Immature natural killer cell (primary cell): ENCODE measurements around the gene ZRANB3. TPM values are rescaled to one million over a fixed set of nuclear protein-coding genes. Genes with fewer than 3 reads are reported as not detected.
"Not testable (repeated sequence)": the region's sequence is repeated elsewhere in the genome, so short reads cannot be mapped to it uniquely, and the experiment has no call there.

Experiments used
- DNase-seq, 3 donors: peaks; one replicate each; pipeline ENCODE4 v3.0.0; 2022; ENCODE audit warnings: mixed read lengths in 1 of 3
- H3K27ac Mint-ChIP-seq, 6 donors: one replicate each; pipeline ENCODE4 v1.8.0; 2020; ENCODE audit warnings: mixed read lengths in 6 of 6, mild to moderate bottlenecking in 5 of 6, inconsistent platforms in 4 of 6, moderate library complexity in 3 of 6
- H3K27me3 Mint-ChIP-seq, 3 donors: one replicate each; pipeline ENCODE4 v1.8.0; 2020 to 2021; ENCODE audit warnings: low read depth in 3 of 3, mild to moderate bottlenecking in 3 of 3, mixed read lengths in 3 of 3, moderate library complexity in 3 of 3, inconsistent platforms in 1 of 3
- H3K36me3 Mint-ChIP-seq, 3 donors: one replicate each; pipeline ENCODE4 v1.8.0; 2020; ENCODE audit warnings: mixed read lengths in 3 of 3, inconsistent platforms in 2 of 3, mild to moderate bottlenecking in 2 of 3
- H3K4me1 Mint-ChIP-seq, 2 donors: one replicate each; pipeline ENCODE4 v1.8.0; 2020; ENCODE audit warnings: inconsistent platforms in 2 of 2, mild to moderate bottlenecking in 2 of 2, mixed read lengths in 2 of 2, moderate library complexity in 1 of 2
- H3K4me3 Mint-ChIP-seq, 5 donors: one replicate each; pipeline ENCODE4 v1.8.0; 2020; ENCODE audit warnings: mild to moderate bottlenecking in 5 of 5, mixed read lengths in 5 of 5, inconsistent platforms in 3 of 5, moderate library complexity in 3 of 5
- H3K9me3 Mint-ChIP-seq, 6 donors: one replicate each; pipeline ENCODE4 v1.8.0; 2020; ENCODE audit warnings: mild to moderate bottlenecking in 6 of 6, mixed read lengths in 6 of 6, inconsistent platforms in 4 of 6, moderate library complexity in 3 of 6
- polyA plus RNA-seq, 3 donors: library from polyadenylated mRNA; unstranded; fragments of 300-500 nt; fragmentation: Illumina TruSeq; gene quantifications; one replicate each; pipeline ENCODE4 v1.2.3, GENCODE V29; 2021

ZRANB3 gene
- polyA plus RNA-seq, 3 donors from 2014 or later = 5.5 to 6.3 (median 5.8) TPM

DNA sequence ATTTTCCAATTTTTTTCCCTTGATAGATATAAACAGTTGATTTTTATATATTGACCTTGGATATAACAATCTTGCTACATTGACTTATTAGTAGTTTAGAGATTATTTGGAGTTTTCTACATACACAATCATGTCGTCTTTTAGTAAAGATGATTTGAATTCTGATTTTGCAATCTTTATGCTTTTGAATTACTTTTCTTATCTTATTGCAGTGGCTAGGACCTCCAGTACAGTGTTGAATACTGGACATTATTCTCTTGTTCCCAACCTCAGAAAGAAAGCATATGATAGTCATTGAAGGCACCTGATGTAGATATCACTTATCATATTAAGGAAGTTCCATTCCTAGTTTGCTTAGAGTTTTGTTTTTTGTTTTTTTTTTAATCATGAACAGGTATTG lies 388.7 kb downstream of the ZRANB3 start:
- H3K27ac Mint-ChIP-seq = no peak overlapping the region
- DNase-seq = no peak
- H3K36me3 Mint-ChIP-seq = peaks cover 25 to 50% (median 49%) of the 10 kb centered on the region in 3 donors

DNA sequence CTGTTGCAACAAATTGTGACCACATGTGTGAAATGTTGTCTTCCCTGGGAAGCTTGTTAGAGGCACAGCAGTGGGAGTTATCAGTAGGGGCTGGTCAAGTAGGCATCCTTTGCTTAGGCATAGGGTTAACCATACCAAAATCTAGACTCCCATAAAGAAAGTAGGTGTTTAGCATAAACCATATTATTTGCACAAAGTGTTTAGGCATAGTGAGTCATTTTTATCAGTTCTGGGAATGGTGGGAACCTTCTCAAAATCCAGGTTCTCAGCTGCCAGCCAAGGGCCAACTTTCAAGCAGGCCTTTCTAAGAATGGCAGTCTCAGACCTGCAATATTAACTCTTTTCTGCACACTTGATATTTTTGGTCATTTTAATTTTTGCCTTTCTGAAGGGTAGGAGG lies 390.4 kb downstream of the ZRANB3 start:
- no peak for DNase-seq
- Mint-ChIP-seq H3K27me3 (peaks cover 0 to 4% (median 4%) of the 10 kb centered on the region in 3 donors), H3K9me3 (peaks cover 1 to 7% (median 5%) of the 10 kb centered on the region in 6 donors), H3K27ac (no peak overlapping the region), H3K36me3 (peaks cover 33 to 58% (median 56%) of the 10 kb centered on the region in 3 donors), H3K4me3 (no peak overlapping the region), H3K4me1 (no peaks in the 10 kb centered on the region)

More for the DNA sequence above, 388.7 kb downstream of the ZRANB3 start:
- Mint-ChIP-seq H3K4me1 (no peaks in the 10 kb centered on the region), H3K27me3 (peaks cover 0 to 4% (median 2%) of the 10 kb centered on the region in 3 donors), H3K9me3 (peaks cover 1 to 7% (median 5%) of the 10 kb centered on the region in 6 donors), H3K4me3 (no peak overlapping the region)

DNA sequence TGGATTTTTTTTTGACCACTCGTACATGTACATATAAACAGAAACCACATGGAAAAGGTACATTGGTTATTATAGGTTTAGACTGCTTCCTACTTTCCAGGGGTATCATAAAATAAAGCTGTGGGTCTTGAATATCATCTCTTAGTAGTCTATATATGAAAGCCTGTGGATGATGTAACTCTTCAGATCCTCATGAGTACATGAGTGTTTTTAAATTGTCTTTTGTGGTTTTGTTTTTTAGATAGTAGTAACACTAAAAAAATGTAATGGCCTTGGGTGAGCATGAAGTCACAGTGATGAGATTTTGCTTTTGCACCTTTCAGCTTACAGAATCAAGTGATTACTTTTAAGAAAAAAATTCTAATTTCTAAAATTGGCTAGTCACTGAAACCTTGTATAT lies 398.7 kb downstream of the ZRANB3 start:
- Mint-ChIP-seq H3K27ac (no peak overlapping the region), H3K4me1 (no peaks in the 10 kb centered on the region), H3K27me3 (peaks cover 0 to 2% (median 0%) of the 10 kb centered on the region in 3 donors), H3K4me3 (no peak overlapping the region), H3K36me3 (peaks cover 34 to 58% (median 44%) of the 10 kb centered on the region in 3 donors), H3K9me3 (no peaks in the 10 kb centered on the region)
- DNase-seq = no peak

DNA sequence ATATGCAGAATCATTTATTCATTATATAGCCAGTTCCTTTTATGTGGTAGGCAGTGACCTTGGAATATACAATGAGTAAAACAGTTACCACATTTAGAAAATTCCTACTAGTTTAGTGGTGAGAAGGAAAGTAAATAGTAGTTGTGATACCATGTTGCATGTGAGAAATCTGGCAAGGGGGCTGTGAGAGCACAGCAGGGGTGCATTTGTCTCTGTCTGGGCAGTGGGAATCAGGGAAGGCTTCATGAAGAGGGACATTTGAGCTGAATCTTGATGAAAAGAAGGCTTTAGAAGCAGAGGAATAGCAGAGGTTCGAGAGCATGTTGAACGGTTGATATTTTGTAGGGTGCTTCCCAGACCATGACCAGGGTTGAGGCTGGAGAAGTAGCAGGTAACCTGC lies 400.3 kb downstream of the ZRANB3 start:
- H3K4me3 Mint-ChIP-seq = no peak overlapping the region
- H3K27ac Mint-ChIP-seq = no peak overlapping the region
- H3K9me3 Mint-ChIP-seq = no peaks in the 10 kb centered on the region
- H3K36me3 Mint-ChIP-seq = peaks cover 32 to 55% (median 37%) of the 10 kb centered on the region in 3 donors
- no peaks in the 10 kb centered on the region for H3K4me1 Mint-ChIP-seq
- DNase-seq = no peak
- no peaks in the 10 kb centered on the region for H3K27me3 Mint-ChIP-seq

DNA sequence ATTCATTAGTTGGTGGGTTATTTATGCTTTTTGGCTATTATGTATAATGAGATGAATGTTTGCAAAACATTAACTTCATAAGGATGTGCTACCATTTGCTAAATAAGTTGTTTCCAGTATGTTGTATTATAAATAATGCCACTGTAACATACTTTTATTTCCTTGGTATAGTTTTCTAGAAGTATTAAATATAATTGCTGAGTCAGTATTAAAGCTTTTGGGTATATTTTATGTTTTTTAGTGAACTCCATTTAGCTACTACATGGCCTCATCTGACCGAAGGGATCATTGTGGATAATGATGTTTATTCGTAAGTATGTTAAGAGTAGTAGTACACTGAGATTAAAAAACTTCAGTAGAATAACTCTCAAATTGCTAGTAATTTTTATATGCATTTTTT lies 405.1 kb downstream of the ZRANB3 start:
- DNase-seq = no peak
- H3K36me3 Mint-ChIP-seq = peaks cover 14 to 39% (median 24%) of the 10 kb centered on the region in 3 donors
- peaks cover 0 to 1% (median 0%) of the 10 kb centered on the region in 3 donors for H3K27me3 Mint-ChIP-seq
- H3K4me3 Mint-ChIP-seq = no peak overlapping the region
- no peaks in the 10 kb centered on the region for H3K9me3 Mint-ChIP-seq
- H3K4me1 Mint-ChIP-seq = no peaks in the 10 kb centered on the region
- H3K27ac Mint-ChIP-seq = no peak overlapping the region

DNA sequence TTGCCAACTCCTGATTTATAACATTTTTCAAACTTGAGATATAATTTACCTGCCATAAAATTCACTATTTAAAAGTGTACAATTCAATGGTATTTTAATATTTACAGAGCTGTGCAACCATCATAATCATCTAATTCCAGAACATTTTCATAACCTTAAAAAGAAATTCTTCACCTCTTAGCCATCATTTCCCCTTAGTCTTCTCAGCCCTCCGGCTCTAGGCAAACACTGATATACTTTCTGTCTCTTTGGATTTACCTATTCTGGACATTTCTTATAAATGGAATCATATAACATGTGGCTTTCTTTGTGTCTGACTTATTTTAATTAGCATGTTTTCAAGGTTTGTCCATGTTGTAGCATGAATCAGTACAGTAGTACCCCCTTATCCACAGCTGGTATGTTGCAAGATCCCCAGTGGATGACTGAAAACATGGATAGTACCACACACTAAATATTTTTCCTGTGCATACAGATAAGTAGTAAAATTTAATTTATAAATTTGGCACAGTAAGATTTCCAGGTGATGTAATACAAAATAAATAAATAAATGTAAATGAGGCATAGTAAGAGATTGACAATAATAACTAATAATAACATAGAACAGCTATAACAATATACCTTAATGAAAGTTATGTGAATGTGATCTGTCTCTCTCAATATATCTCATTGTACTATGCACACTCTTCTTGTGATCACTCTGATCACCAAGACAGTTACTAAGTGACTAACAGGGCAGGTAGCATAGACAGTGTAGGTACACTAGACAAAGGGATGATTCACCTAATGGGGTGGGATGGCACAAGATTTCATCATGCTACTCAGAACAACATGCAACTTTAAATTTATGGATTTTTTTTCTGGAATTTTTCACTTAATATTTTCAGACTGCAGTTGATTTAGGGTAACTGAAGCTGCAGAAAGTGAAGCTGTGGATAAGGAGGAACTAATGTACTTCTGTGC lies 405.8 kb downstream of the ZRANB3 start:
- no peak for DNase-seq
- Mint-ChIP-seq H3K27ac (peak overlapping the region in 1 of 6 donors; percentile 18), H3K4me1 (no peaks in the 10 kb centered on the region), H3K27me3 (peaks cover 0 to 1% (median 0%) of the 10 kb centered on the region in 3 donors), H3K4me3 (no peak overlapping the region), H3K9me3 (no peaks in the 10 kb centered on the region), H3K36me3 (peaks cover 15 to 41% (median 19%) of the 10 kb centered on the region in 3 donors)

DNA sequence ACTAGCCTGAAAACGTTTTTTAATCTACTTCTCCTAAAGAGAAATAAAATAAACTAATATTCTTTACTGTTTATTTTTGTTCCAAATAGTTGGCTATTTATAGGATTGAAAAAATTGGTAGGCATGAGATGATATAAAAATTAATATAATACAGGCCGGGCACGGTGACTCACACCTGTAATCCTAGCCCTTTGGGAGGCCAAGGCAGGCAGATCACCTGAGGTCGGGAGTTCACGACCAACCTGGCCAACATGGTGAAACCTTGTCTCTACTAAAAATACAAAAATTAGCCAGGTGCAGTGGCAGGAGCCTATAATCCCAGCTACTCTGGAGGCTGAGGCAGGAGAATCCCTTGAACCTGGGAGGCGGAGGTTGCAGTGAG lies 409.4 kb downstream of the ZRANB3 start:
- H3K9me3 Mint-ChIP-seq, H3K27me3 Mint-ChIP-seq, H3K4me3 Mint-ChIP-seq, H3K27ac Mint-ChIP-seq, H3K4me1 Mint-ChIP-seq, DNase-seq: not testable (repeated sequence)
- H3K36me3 Mint-ChIP-seq = peaks cover 15 to 40% (median 18%) of the 10 kb centered on the region in 3 donors

DNA sequence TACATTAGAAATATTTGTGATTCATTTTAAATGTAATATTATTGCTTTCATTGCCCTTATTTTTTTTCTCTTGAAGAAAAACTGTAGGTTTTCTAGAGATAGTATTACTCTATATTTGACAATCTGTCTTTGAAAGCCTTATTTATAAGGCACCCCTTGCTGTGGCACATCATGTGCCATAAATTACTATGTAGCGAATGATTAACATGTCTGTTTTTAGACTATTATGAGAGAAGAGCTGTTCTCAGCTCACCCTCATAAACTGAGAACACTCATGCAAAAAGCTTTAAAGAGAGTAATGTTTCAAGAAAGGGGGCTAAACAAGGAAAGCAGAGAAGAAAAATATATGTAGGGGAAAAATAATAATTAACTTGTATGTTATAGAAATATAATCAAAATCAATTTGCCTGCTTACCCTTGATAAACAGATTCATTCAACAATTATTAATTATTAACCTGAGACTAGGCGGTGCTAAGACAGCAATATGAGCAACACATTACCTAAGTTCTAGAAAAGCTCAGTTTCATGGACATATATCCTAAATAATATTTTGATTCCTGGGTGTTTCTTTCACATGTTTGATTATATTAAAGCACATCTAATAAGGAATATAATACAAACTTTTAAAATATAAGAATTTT lies 409.9 kb downstream of the ZRANB3 start:
- Mint-ChIP-seq H3K4me3 (no peak overlapping the region), H3K4me1 (no peaks in the 10 kb centered on the region), H3K27ac (no peak overlapping the region), H3K9me3 (peaks cover 0 to 3% (median 0%) of the 10 kb centered on the region in 6 donors), H3K27me3 (peaks cover 5 to 9% (median 7%) of the 10 kb centered on the region in 3 donors), H3K36me3 (peaks cover 15 to 37% (median 18%) of the 10 kb centered on the region in 3 donors)
- no peak for DNase-seq

DNA sequence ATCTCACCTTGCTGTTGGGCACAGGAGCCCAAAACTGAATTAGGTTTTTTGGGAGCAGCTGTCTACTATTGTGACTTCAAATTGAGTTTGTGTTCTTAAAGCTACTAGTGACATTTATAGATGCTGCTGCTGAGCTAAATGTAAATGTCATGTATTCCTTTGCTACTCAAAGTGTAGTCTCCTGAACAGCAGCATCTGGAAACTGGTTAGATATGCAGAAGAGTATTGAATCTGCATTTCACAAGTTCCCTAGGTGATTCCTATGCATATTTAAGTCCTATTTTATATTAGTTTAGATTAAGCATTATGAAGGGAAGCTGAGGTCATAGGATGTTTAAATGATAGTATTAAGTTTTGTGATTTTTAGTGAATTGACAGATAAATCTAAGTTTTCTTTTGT lies 411.4 kb downstream of the ZRANB3 start:
- no peaks in the 10 kb centered on the region for H3K4me1 Mint-ChIP-seq
- no peak overlapping the region for H3K27ac Mint-ChIP-seq
- H3K9me3 Mint-ChIP-seq = peaks cover 0 to 3% (median 0%) of the 10 kb centered on the region in 6 donors
- H3K4me3 Mint-ChIP-seq = no peak overlapping the region
- H3K27me3 Mint-ChIP-seq = peaks cover 5 to 11% (median 9%) of the 10 kb centered on the region in 3 donors
- H3K36me3 Mint-ChIP-seq = peaks cover 13 to 33% (median 19%) of the 10 kb centered on the region in 3 donors
- DNase-seq = no peak

DNA sequence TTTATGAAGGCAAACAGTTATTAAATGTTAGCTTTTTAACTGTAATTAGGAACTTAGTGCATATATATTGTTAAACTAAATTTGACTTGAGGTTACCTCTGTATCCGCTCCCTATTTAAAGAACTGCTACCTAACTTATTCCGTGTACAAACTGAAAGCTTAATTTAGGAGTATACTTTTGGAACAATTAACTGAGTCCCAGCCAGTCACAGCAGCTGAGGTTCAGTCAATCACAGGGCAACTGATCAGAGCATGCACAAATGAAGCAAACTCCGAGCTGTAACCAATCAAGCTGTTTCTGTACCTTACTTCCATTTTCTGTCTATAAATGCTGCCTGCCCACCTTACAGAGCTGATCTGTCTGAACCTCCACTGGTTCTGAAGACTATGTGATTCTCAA lies 417.7 kb downstream of the ZRANB3 start:
- Mint-ChIP-seq H3K36me3 (peaks cover 4 to 14% (median 7%) of the 10 kb centered on the region in 3 donors), H3K27ac (peak overlapping the region in 1 of 6 donors; percentile 84), H3K4me1 (peaks cover 18 to 24% of the 10 kb centered on the region in 2 donors), H3K27me3 (peaks cover 10 to 25% (median 15%) of the 10 kb centered on the region in 3 donors), H3K4me3 (peak overlapping the region in 4 of 5 donors; percentile 24 to 87 (median 64)), H3K9me3 (peaks cover 0 to 3% (median 1%) of the 10 kb centered on the region in 6 donors)
- no peak for DNase-seq

DNA sequence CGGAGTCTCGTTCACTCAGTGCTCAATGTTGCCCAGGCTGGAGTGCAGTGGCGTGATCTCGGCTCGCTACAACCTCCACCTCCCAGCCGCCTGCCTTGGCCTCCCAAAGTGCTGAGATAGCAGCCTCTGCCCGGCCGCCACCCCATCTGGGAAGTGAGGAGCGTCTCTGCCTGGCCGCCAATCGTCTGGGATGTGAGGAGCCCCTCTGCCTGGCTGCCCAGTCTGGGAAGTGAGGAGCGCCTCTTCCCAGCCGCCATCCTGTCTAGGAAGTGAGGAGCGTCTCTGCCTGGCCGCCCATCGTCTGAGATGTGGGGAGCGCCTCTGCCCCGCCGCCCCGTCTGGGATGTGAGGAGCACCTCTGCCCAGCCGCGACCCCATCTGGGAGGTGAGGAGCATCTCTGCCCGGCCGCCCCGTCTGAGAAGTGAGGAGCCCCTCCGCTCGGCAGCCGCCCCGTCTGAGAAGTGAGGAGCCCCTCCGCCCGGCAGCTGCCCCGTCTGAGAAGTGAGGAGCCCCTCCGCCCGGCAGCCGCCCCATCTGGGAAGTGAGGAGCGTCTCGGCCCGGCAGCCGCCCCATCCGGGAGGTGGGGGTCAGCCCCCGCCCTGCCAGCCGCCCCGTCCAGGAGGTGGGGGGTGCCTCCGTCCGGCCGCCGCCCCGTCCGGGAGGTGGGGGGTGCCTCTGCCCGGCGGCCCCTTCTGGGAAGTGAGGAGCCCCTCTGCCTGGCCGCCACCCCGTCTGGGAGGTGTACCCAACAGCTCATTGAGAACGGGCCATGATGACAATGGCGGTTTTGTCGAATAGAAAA lies 425.3 kb downstream of the ZRANB3 start:
- Mint-ChIP-seq H3K4me1 (peaks cover 3 to 17% of the 10 kb centered on the region in 2 donors), H3K36me3 (peaks cover 14 to 17% (median 15%) of the 10 kb centered on the region in 3 donors)
- not testable (repeated sequence) for H3K4me3 Mint-ChIP-seq, DNase-seq, H3K9me3 Mint-ChIP-seq, H3K27me3 Mint-ChIP-seq, H3K27ac Mint-ChIP-seq

DNA sequence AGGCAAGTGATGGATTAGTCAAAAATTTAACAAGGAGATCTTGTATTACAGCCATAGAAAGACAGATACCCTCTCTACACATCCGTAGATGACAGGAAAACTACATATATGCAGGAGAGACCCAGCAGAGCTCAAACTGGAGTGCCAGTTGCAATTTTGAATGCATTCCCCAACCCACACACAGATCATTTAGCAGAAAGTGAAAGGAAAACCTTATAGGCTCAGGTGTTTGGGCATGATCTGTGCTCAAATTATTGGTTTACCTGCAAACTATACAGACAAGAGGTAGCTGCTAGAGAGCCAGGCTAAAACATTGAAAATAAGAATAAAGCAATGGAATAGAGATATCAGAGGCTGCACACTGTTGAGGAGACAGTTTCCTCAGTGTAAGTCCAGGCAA lies 427.2 kb downstream of the ZRANB3 start:
- no peak overlapping the region for H3K4me3 Mint-ChIP-seq

DNA sequence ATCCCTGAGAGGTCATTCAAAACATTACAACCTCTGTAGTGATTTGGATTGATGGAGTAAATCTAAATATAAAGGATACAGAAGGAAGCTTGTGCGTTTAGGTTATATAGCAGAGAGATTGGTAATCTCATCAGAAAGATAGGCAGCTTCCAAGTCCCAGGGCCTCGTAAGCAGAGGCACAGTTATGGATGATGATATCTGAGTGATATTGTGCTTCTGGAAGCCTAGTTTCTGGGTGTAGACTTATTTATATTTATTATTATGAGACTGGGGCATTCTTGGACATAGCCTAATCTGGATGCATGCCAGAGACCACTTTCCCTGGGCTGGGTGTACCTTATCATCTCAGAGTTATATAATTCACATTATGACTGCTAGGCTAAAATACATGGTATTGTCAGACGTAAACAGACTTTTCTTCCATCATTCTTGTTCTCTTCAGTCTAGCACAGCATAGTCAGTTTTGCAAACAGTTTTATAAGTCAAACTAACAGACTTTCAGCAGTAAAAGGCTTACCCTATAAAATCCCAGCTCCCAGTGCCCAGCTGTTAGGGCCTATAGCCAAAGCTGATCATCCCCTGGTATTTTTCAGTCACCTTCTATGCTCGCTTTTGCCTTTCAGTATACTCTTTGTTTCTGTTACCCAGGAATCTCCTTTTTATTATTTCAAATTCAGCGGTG lies 431.1 kb downstream of the ZRANB3 start:
- peaks cover 1 to 5% (median 2%) of the 10 kb centered on the region in 3 donors for H3K27me3 Mint-ChIP-seq
- no peak overlapping the region for H3K4me3 Mint-ChIP-seq
- peaks cover 14 to 17% (median 15%) of the 10 kb centered on the region in 3 donors for H3K36me3 Mint-ChIP-seq
- DNase-seq = no peak
- peaks cover 0 to 2% (median 0%) of the 10 kb centered on the region in 6 donors for H3K9me3 Mint-ChIP-seq
- H3K4me1 Mint-ChIP-seq = peaks cover 7 to 15% of the 10 kb centered on the region in 2 donors
- H3K27ac Mint-ChIP-seq = no peak overlapping the region

More for the DNA sequence above, 427.2 kb downstream of the ZRANB3 start:
- Mint-ChIP-seq H3K36me3 (peaks cover 13 to 15% (median 14%) of the 10 kb centered on the region in 3 donors), H3K4me1 (peaks cover 4 to 17% of the 10 kb centered on the region in 2 donors), H3K27ac (no peak overlapping the region), H3K27me3 (peaks cover 2 to 6% (median 3%) of the 10 kb centered on the region in 3 donors), H3K9me3 (peaks cover 2 to 9% (median 3%) of the 10 kb centered on the region in 6 donors)
- DNase-seq = no peak
